Fibroblast of mammary gland (primary cell): ENCODE results near the gene ARHGEF19.
"Not testable (repeated sequence)": the region's sequence is repeated elsewhere in the genome, so short reads cannot be mapped to it uniquely, and the experiment has no call there.

Source experiments
- DNase-seq: peaks from one replicate; pipeline ENCODE4 v3.0.0-alpha.2; 2010; ENCODE audit warnings: low read depth
- H3K4me3 ChIP-seq: 2 replicates; pipeline ENCODE4 v1.5.1; 2011; ENCODE audit warnings: low read depth, mild to moderate bottlenecking, low read length, moderate library complexity; ENCODE audit not compliant: control insufficient read depth
- CTCF ChIP-seq: conservative IDR thresholded peaks from 2 replicates; pipeline ENCODE4 v1.5.1; 2011; ENCODE audit warnings: low read depth, low read length, inconsistent platforms; ENCODE audit not compliant: control insufficient read depth, insufficient read depth

Gene ARHGEF19

GRCh38 chr1:16230744-16231143 lies 18.3 kb upstream of the ARHGEF19 start:
- no peak for TF ChIP-seq CTCF
- H3K4me3 ChIP-seq, result no peak overlapping the region
- no peak for DNase-seq

GRCh38 chr1:16229976-16230740 lies 17.7 kb upstream of the ARHGEF19 start:
- DNase-seq, result no peak
- no peak overlapping the region for H3K4me3 ChIP-seq
- TF ChIP-seq CTCF, result no peak

- DNase-seq, result no peak
- no peak overlapping the region for H3K4me3 ChIP-seq
- TF ChIP-seq CTCF, result no peak
These were observed 14.2 kb upstream of the ARHGEF19 start for GRCh38 chr1:16226490-16227179.

- no peak for DNase-seq
- TF ChIP-seq CTCF, result no peak
- H3K4me3 ChIP-seq, result no peak overlapping the region
These were observed 13.7 kb upstream of the ARHGEF19 start for GRCh38 chr1:16226129-16226489.

GRCh38 chr1:16224472-16224871 lies 12.0 kb upstream of the ARHGEF19 start:
- TF ChIP-seq CTCF, result no peak
- no peak overlapping the region for H3K4me3 ChIP-seq
- DNase-seq, result no peak

GRCh38 chr1:16222716-16223115 lies 10.3 kb upstream of the ARHGEF19 start:
- DNase-seq, result not testable (repeated sequence)

GRCh38 chr1:16221499-16221898 lies 9.0 kb upstream of the ARHGEF19 start:
- TF ChIP-seq CTCF, result no peak
- no peak for DNase-seq
- H3K4me3 ChIP-seq, result no peak overlapping the region

More at GRCh38 chr1:16222716-16223115, 10.3 kb upstream of the ARHGEF19 start:
- not testable (repeated sequence) for H3K4me3 ChIP-seq
